IPS DF 6.9 (cell line): ENCODE data around the gene SLC22A5.
"Not testable (repeated sequence)": the region's sequence is repeated elsewhere in the genome, so short reads cannot be mapped to it uniquely, and the experiment has no call there.

ENCODE experiments used
- DNase-seq: peaks from one replicate; pipeline ENCODE4 v3.0.0-alpha.2; 2013; ENCODE audit warnings: low read depth, low spot score
- H3K27ac ChIP-seq: one replicate; pipeline ENCODE4 v1.5.1; 2013; ENCODE audit warnings: low read length, control low read depth
- H3K27me3 ChIP-seq: 2 replicates; pipeline ENCODE4 v1.6.1; 2013; ENCODE audit warnings: mild to moderate bottlenecking, low read length; ENCODE audit not compliant: control insufficient read depth, insufficient read depth
- H3K36me3 ChIP-seq: 2 replicates; pipeline ENCODE4 v1.6.1; 2013; ENCODE audit warnings: low read length; ENCODE audit not compliant: control insufficient read depth, insufficient read depth
- H3K4me1 ChIP-seq: 2 replicates; pipeline ENCODE4 v1.6.1; 2013; ENCODE audit warnings: low read length; ENCODE audit not compliant: control insufficient read depth, insufficient read depth
- H3K4me3 ChIP-seq: 2 replicates; pipeline ENCODE4 v1.5.1; 2013; ENCODE audit warnings: mild to moderate bottlenecking, low read length
- H3K9me3 ChIP-seq: 2 replicates; pipeline ENCODE4 v1.6.1; 2013; ENCODE audit warnings: low read length, inconsistent platforms; ENCODE audit not compliant: control insufficient read depth, insufficient read depth
- WGBS: extraction: QIAGEN DNeasy Blood & Tissue Kit; methylation state at CpG from one replicate; pipeline ENCODE4 v1.1.7; 2013; ENCODE audit warnings: mixed read lengths, missing lambda C conversion rate; ENCODE audit not compliant: insufficient read length, insufficient coverage; 5-methylcytosine and 5-hydroxymethylcytosine counted together

SLC22A5 gene

GRCh38 chr5:132413567-132413966 lies 44.1 kb downstream of the SLC22A5 start:
- Histone ChIP-seq H3K4me1 (no peaks in the 10 kb centered on the region), H3K27me3 (no peaks in the 10 kb centered on the region), H3K9me3 (no peaks in the 10 kb centered on the region), H3K4me3 (no peak overlapping the region), H3K27ac (no peak overlapping the region), H3K36me3 (no peaks in the 10 kb centered on the region)
- no peak for DNase-seq

- H3K9me3 ChIP-seq, result no peaks in the 10 kb centered on the region
- no peaks in the 10 kb centered on the region for H3K4me1 ChIP-seq
- no peaks in the 10 kb centered on the region for H3K27me3 ChIP-seq
- no CpG with 5 or more reads among the region's 5 CpGs for WGBS
- H3K27ac ChIP-seq, result no peak overlapping the region
- no peaks in the 10 kb centered on the region for H3K36me3 ChIP-seq
- no peak overlapping the region for H3K4me3 ChIP-seq
- no peak for DNase-seq
These were observed 45.3 kb downstream of the SLC22A5 start for GRCh38 chr5:132414634-132415378.

- not testable (repeated sequence) for DNase-seq, H3K36me3 ChIP-seq, H3K27me3 ChIP-seq, H3K4me1 ChIP-seq, H3K9me3 ChIP-seq, H3K27ac ChIP-seq, H3K4me3 ChIP-seq
- no CpG with 5 or more reads among the region's 7 CpGs for WGBS
These were observed 46.0 kb downstream of the SLC22A5 start for GRCh38 chr5:132415516-132415915.

GRCh38 chr5:132416306-132417009 lies 46.9 kb downstream of the SLC22A5 start:
- Histone ChIP-seq H3K9me3 (no peaks in the 10 kb centered on the region), H3K27me3 (no peaks in the 10 kb centered on the region), H3K27ac (no peak overlapping the region), H3K36me3 (no peaks in the 10 kb centered on the region), H3K4me1 (no peaks in the 10 kb centered on the region), H3K4me3 (no peak overlapping the region)
- no peak for DNase-seq
- WGBS, result no CpG with 5 or more reads among the region's 6 CpGs

GRCh38 chr5:132417010-132417439 lies 47.5 kb downstream of the SLC22A5 start:
- H3K9me3 ChIP-seq, result no peaks in the 10 kb centered on the region
- no peaks in the 10 kb centered on the region for H3K4me1 ChIP-seq
- no peak overlapping the region for H3K27ac ChIP-seq
- H3K27me3 ChIP-seq, result no peaks in the 10 kb centered on the region
- WGBS, result no CpG with 5 or more reads among the region's 6 CpGs
- no peak for DNase-seq
- no peaks in the 10 kb centered on the region for H3K36me3 ChIP-seq
- no peak overlapping the region; the same call in 1 of the 2 replicates for H3K4me3 ChIP-seq

- H3K4me1 ChIP-seq, result no peaks in the 10 kb centered on the region
- no CpG with 5 or more reads among the region's 6 CpGs for WGBS
- H3K4me3 ChIP-seq, result no peak overlapping the region
- H3K36me3 ChIP-seq, result no peaks in the 10 kb centered on the region
- no peak overlapping the region for H3K27ac ChIP-seq
- no peaks in the 10 kb centered on the region for H3K27me3 ChIP-seq
- no peak for DNase-seq
- no peaks in the 10 kb centered on the region for H3K9me3 ChIP-seq
These were observed 48.0 kb downstream of the SLC22A5 start for GRCh38 chr5:132417461-132417860.

- Histone ChIP-seq H3K4me1 (no peaks in the 10 kb centered on the region), H3K36me3 (no peaks in the 10 kb centered on the region), H3K4me3 (no peak overlapping the region), H3K27me3 (no peaks in the 10 kb centered on the region), H3K27ac (no peak overlapping the region), H3K9me3 (no peaks in the 10 kb centered on the region)
- DNase-seq, result no peak
- no CpG with 5 or more reads among the region's 4 CpGs for WGBS
These were observed 48.5 kb downstream of the SLC22A5 start for GRCh38 chr5:132417889-132418485.

- Histone ChIP-seq H3K36me3 (no peaks in the 10 kb centered on the region), H3K9me3 (no peaks in the 10 kb centered on the region), H3K4me1 (no peaks in the 10 kb centered on the region), H3K27ac (no peak overlapping the region), H3K27me3 (no peaks in the 10 kb centered on the region), H3K4me3 (no peak overlapping the region)
- no CpG with 5 or more reads among the region's 2 CpGs for WGBS
- DNase-seq, result no peak
These were observed 49.4 kb downstream of the SLC22A5 start for GRCh38 chr5:132418881-132419280.

GRCh38 chr5:132419502-132420468 lies 50.3 kb downstream of the SLC22A5 start:
- Histone ChIP-seq H3K4me1 (no peaks in the 10 kb centered on the region), H3K27ac (no peak overlapping the region), H3K4me3 (no peak overlapping the region)

GRCh38 chr5:132420706-132421272 lies 51.3 kb downstream of the SLC22A5 start:
- H3K4me3 ChIP-seq, result no peak overlapping the region

More at GRCh38 chr5:132419502-132420468, 50.3 kb downstream of the SLC22A5 start:
- no peaks in the 10 kb centered on the region for H3K27me3 ChIP-seq
- DNase-seq, result no peak
- no peaks in the 10 kb centered on the region for H3K36me3 ChIP-seq
- H3K9me3 ChIP-seq, result no peaks in the 10 kb centered on the region
- no CpG with 5 or more reads among the region's 12 CpGs for WGBS

More at GRCh38 chr5:132420706-132421272, 51.3 kb downstream of the SLC22A5 start:
- Histone ChIP-seq H3K36me3 (no peaks in the 10 kb centered on the region), H3K27me3 (no peaks in the 10 kb centered on the region), H3K9me3 (no peaks in the 10 kb centered on the region), H3K27ac (no peak overlapping the region), H3K4me1 (no peaks in the 10 kb centered on the region)
- DNase-seq, result no peak
- no CpG with 5 or more reads among the region's 7 CpGs for WGBS
